ENCODE results near the gene CGA.

GRCh38 chr6:87115402-87116135, 20.7 kb upstream of the CGA start:
- TF ChIP-seq CTCF (IDR thresholded peaks at IDR 0.05) = no peak
- no peak for TF ChIP-seq EP300 (IDR thresholded peaks at IDR 0.05)
- no peak for TF ChIP-seq POLR2AphosphoS5 (IDR thresholded peaks at IDR 0.05)
- TF ChIP-seq POLR2A (IDR thresholded peaks at IDR 0.05) = no peak
